Measurements from ENCODE around the gene HCST. TPM values are rescaled to one million over a fixed set of nuclear protein-coding genes. Genes with fewer than 3 reads are reported as not detected.
"Not testable (repeated sequence)": the region's sequence is repeated elsewhere in the genome, so short reads cannot be mapped to it uniquely, and the experiment has no call there.

Gene HCST
- total RNA-seq, 2 donors from 2014 or later, result 2.4 to 4.8 TPM

DNA sequence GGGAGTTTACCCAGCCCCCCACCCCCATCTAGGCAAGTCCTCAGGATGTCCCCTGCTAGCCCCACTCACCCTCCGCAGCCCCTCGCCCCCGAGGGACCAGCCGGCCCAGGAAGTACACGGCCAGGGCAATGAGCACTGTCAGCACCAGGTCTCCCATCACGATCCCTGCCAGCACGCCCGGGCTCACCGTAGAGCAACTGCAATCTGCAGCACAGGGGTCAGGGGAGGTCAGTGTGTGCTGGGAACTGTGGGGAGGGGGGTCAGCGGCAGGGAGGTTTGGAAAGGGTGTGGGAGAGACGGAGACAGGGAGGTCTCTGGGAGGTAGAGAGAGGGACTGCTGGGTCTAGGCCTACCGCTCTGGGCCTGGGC is 5.0 kb downstream of the HCST start:
- H3K4me1 ChIP-seq, result no peaks in the 10 kb centered on the region

DNA sequence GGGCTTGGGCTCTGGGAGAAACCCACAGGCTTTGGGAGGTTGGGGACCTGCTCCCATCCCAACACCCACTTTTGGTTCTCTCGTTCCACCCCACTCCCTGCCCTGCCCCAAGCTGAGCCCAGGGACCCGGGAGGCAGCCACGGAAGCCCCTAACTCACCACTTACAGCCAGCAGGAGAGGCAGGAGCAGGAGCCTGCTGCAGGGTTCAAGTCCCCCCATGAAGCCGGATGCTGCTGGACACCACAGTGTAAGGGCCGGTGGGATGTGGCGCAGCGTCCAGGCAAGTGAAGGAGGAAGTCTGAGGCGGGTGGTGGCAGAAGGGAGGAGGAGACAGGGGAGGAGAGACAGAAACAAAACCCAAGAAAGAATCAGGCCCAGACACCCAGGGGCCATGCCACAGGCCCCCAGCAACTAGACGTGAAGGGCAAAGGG is 5.7 kb downstream of the HCST start, which contains the start of gene TYROBP:
Gene TYROBP (minus strand): TSS at position 286 of the 432 bp plus-strand sequence. CDS start 67 bp downstream, at position 219.
- TF ChIP-seq, protein P1, sequence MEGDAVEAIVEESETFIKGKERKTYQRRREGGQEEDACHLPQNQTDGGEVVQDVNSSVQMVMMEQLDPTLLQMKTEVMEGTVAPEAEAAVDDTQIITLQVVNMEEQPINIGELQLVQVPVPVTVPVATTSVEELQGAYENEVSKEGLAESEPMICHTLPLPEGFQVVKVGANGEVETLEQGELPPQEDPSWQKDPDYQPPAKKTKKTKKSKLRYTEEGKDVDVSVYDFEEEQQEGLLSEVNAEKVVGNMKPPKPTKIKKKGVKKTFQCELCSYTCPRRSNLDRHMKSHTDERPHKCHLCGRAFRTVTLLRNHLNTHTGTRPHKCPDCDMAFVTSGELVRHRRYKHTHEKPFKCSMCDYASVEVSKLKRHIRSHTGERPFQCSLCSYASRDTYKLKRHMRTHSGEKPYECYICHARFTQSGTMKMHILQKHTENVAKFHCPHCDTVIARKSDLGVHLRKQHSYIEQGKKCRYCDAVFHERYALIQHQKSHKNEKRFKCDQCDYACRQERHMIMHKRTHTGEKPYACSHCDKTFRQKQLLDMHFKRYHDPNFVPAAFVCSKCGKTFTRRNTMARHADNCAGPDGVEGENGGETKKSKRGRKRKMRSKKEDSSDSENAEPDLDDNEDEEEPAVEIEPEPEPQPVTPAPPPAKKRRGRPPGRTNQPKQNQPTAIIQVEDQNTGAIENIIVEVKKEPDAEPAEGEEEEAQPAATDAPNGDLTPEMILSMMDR (IDR thresholded peaks at IDR 0.05), result no peak
- Histone ChIP-seq H3K9me3 (no peaks in the 10 kb centered on the region), H3K4me1 (no peaks in the 10 kb centered on the region), H3K27ac (peak within 1 kb of the TSS; percentile 50), H3K4me3 (peak within 1 kb of the TSS; percentile 15), H3K27me3 (no peaks in the 10 kb centered on the region), H3K36me3 (no peaks in the 10 kb centered on the region), H3K9ac (ENCODE audit: low read depth in 2 of 2, low read length in 2 of 2) (peak within 1 kb of the TSS; percentile 43 to 51)
- no peak for DNase-seq
- intact Hi-C loops (cut with DNase I), result no loop called here

More for the DNA sequence above, 5.0 kb downstream of the HCST start:
- DNase-seq, result no peak
- Histone ChIP-seq H3K27ac (no peak overlapping the region), H3K9me3 (no peaks in the 10 kb centered on the region), H3K4me3 (peak overlapping the region; percentile 15), H3K9ac (ENCODE audit: low read depth in 2 of 2, low read length in 2 of 2) (peak overlapping the region; percentile 43 to 51), H3K36me3 (no peaks in the 10 kb centered on the region), H3K27me3 (no peaks in the 10 kb centered on the region)
- TF ChIP-seq, protein P1 (IDR thresholded peaks at IDR 0.05), result no peak
- intact Hi-C loops (cut with DNase I), result no loop called here

DNA sequence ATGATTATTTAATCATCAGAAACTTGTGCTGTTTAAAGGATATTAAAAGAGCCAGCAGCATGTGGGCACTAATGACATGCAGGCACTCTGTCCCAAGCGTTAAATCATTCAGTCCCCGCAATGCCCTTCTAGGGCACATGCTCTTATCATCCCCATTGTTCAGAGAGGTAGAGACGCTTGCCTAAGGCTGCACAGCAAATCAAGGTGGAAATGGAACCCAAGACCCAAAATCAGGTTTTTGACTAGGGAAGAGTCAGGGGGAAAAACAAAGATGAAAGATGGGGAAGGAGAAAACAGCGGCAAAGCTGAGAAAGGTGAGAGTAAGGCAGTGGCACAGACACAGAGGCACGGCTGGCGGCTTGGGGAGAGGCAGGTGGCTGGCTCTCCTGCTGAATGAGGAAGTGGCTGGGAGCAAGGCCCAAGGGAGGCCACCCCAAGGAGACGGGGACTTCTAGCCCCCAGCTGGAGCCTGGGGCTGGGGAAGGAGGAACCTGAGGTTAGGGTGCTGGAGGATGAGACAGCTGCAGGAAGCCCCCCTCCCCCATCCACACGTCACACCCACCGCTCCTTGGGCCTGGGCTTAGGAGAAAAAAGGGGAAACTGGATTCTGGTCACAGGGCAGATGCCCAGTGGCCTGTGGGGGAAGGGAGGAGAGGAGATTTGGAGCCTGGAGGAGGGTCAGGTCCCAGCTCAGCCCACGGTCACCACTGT is 6.8 kb downstream of the HCST start:
- no peaks in the 10 kb centered on the region for H3K4me1 ChIP-seq
- H3K9ac ChIP-seq (ENCODE audit: low read depth in 2 of 2, low read length in 2 of 2), result no peak overlapping the region
- no peaks in the 10 kb centered on the region for H3K9me3 ChIP-seq
- TF ChIP-seq, protein P1 (IDR thresholded peaks at IDR 0.05), result no peak
- peak; percentile 56 for DNase-seq
- intact Hi-C loops (cut with DNase I), result no loop called here
- no peaks in the 10 kb centered on the region for H3K36me3 ChIP-seq
- no peaks in the 10 kb centered on the region for H3K27me3 ChIP-seq
- no peak overlapping the region for H3K4me3 ChIP-seq
- peak overlapping the region; percentile 50 for H3K27ac ChIP-seq

DNA sequence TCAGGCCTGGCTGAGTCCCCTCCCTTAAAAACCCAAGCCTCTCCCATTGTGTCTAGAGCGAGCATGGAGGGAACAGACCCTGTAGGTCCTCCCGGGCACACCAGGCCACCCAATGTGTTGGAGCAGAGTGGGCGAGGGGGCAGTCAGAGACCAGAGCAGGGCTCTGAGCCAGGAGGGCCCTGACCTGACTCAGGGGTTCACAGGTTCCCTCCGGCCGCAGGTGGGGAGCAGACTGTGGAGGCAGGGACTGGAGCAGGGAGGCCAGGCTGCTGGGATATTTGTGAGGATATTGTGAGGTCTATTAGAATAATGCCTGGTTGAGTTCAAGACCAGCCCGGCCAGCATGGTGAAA is 7.3 kb downstream of the HCST start:
- Histone ChIP-seq H3K9me3 (no peaks in the 10 kb centered on the region), H3K4me3 (no peak overlapping the region), H3K27ac (peak overlapping the region; percentile 7), H3K27me3 (no peaks in the 10 kb centered on the region), H3K9ac (ENCODE audit: low read depth in 2 of 2, low read length in 2 of 2) (no peak overlapping the region), H3K36me3 (no peaks in the 10 kb centered on the region), H3K4me1 (no peaks in the 10 kb centered on the region)
- TF ChIP-seq, protein P1 (IDR thresholded peaks at IDR 0.05), result no peak
- no peak for DNase-seq
- intact Hi-C loops (cut with DNase I), result no loop called here

DNA sequence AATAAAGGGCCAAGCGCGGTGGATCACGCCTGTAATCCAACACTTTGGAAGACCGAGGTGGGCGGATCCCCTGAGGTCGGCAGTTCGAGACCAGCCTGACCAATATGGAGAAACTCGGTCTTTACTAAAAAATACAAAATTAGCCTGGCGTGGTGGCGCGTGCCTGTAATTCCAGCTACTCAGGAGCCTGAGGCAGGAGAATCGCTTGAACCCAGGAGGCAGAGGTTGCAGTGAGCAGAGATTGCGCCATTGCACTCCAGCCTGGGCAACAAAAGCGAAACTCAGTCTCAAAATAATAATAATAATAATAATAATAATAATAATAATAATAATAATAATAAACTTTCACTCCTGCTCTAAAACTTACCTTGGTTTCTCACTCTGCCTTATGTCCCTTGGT is 8.0 kb downstream of the HCST start:
- H3K4me1 ChIP-seq; H3K27me3 ChIP-seq; DNase-seq; H3K36me3 ChIP-seq; H3K4me3 ChIP-seq; H3K9ac ChIP-seq (ENCODE audit: low read depth in 2 of 2, low read length in 2 of 2); H3K27ac ChIP-seq; intact Hi-C loops (cut with DNase I); H3K9me3 ChIP-seq: not testable (repeated sequence)

DNA sequence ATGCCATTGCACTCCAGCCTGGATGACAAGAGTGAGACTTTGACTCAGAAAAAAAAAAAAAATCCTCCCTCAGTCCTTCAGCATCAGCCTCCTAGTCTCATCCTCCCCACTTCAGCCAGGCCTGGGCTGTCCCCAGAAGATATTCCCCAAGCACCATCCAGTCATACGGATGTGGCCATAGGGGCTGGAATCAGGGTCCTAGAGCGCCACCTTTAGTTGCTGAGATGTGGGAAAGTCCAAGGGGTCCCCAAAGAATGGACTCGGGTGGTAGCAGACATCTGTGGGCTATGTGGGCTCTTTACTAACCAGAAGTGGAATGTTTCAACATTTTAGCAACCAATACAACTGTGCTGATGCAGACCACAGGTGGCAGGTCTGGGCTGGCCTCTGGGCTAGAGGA is 8.8 kb downstream of the HCST start:
- no peak overlapping the region for H3K27ac ChIP-seq

More for the DNA sequence above, 8.8 kb downstream of the HCST start:
- Histone ChIP-seq H3K36me3 (no peaks in the 10 kb centered on the region), H3K9me3 (no peaks in the 10 kb centered on the region), H3K27me3 (no peaks in the 10 kb centered on the region), H3K9ac (ENCODE audit: low read depth in 2 of 2, low read length in 2 of 2) (peak overlapping the region in 1 of 2 donors; percentile 12), H3K4me3 (no peak overlapping the region), H3K4me1 (no peaks in the 10 kb centered on the region)
- no peak for DNase-seq
- TF ChIP-seq, protein P1 (IDR thresholded peaks at IDR 0.05), result no peak
- intact Hi-C loops (cut with DNase I), result no loop called here
